Spleen (tissue), 7 donors: ENCODE results near the gene RMI2.

Experiments
- CTCF ChIP-seq, 11 experiments: fragments of 200-600 bp in 7 of 11; fragments of 450-650 bp in 4 of 11; sonication (generic) in 4 of 11; IDR thresholded peaks in 8 of 11; conservative IDR thresholded peaks in 3 of 11; 1 replicate in 7 of 11; 2 replicates in 4 of 11; pipeline versions ENCODE4 v1.4.0 to v1.8.0; 2016 to 2021; ENCODE audit warnings: antibody characterized with exemption in 11 of 11, inconsistent platforms in 4 of 11, mild to moderate bottlenecking in 1 of 11
- POLR2A ChIP-seq, 3 donors: fragments of 450-650 bp; IDR thresholded peaks; one replicate each; pipeline ENCODE4 v1.5.1; 2017; ENCODE audit warnings: antibody characterized with exemption in 3 of 3, mild to moderate bottlenecking in 1 of 3
- POLR2AphosphoS5 ChIP-seq, 3 donors: sonication (generic); formaldehyde crosslinking; IDR thresholded peaks; one replicate each; pipeline ENCODE4 v1.5.1; 2017; ENCODE audit warnings: antibody characterized with exemption in 3 of 3
- donor health status: DM: no; HTN: no; CAD: no; lungs with moderate emphysema.
- donor health status: DM: no; HTN: no; CAD: no.
- donor health status: DM: no; HTN: no; CAD: no.

DNA sequence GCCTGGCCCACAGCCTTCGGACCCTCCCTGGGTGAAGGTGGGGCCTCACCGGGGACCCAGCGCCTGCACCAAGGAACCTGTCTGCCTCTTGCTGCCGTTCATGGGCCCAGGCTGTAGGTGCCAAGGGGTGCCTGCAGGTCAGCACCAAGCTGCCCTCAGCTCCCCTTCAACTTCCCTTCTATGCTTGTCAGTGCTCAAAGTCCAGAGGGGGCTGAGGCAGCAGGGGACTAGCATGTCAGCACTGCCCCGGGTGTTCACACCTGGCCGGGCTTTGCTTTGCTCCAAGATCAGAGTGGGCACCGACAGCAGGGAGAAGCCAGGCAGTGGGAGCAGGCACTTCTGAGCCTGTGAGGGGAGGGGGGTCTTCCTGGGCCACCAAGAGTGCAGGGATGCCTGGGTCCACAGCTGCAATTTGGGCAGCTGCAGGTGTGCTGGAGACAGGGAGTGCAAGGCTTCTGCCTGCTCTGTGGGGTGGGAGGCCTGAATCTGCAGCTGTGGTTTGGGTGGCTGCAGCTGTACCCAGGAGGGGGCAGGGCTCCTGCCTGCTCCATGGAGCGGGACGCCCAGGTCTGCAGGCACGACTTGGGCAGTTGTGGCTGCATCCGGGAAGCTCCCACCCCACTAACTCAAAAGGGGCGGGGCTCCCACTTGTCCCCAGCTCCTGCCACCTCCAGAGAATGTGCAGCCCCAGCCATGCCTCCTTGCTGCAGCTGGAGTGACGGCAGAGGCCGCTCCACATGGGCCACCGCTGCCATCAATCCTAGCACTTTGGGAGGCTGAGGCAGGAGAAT is 36.6 kb upstream of the RMI2 start:
- TF ChIP-seq POLR2A (IDR thresholded peaks at IDR 0.05): no peak
- TF ChIP-seq CTCF (IDR thresholded peaks at IDR 0.05 in 8 of 11, conservative IDR thresholded peaks at IDR 0.05 in 3 of 11): no peak
- TF ChIP-seq POLR2AphosphoS5 (IDR thresholded peaks at IDR 0.05): peak; percentile 89 to 95 (median 90)
